Central memory CD8-positive, alpha-beta T cell (primary cell): ENCODE measurements around the gene ANO10.
A peak's percentile ranks its signal among the peaks of the same experiment; 100 is the strongest.
"Not testable (repeated sequence)": the region's sequence is repeated elsewhere in the genome, so short reads cannot be mapped to it uniquely, and the experiment has no call there.

Experiments used
- ATAC-seq: fragments of 150-1000 bp; cut with Tn5 transposase; replicated peaks from 2 replicates; pipeline ENCODE4 v1.10.0; 2022; ENCODE audit warnings: mild to moderate bottlenecking, moderate FRiP score, moderate number of reproducible peaks; ENCODE audit not compliant: poor library complexity, severe bottlenecking; ENCODE audit errors: extremely low read depth
- DNase-seq, 2 donors: peaks; one replicate each; pipeline ENCODE4 v3.0.0; 2021; ENCODE audit warnings: low spot score in 2 of 2
- H3K27ac Mint-ChIP-seq: one replicate; pipeline ENCODE4 v1.8.0; 2022; ENCODE audit warnings: low read depth, mild to moderate bottlenecking, moderate library complexity, mixed read lengths
- H3K27me3 Mint-ChIP-seq: one replicate; pipeline ENCODE4 v1.8.0; 2022; ENCODE audit warnings: mixed read lengths
- H3K36me3 Mint-ChIP-seq: one replicate; pipeline ENCODE4 v1.8.0; 2022; ENCODE audit warnings: mild to moderate bottlenecking, moderate library complexity, mixed read lengths; ENCODE audit not compliant: insufficient read depth
- H3K4me1 Mint-ChIP-seq: one replicate; pipeline ENCODE4 v1.8.0; 2022; ENCODE audit warnings: mixed read lengths
- H3K4me3 Mint-ChIP-seq: one replicate; pipeline ENCODE4 v1.8.0; 2022; ENCODE audit warnings: mild to moderate bottlenecking, moderate library complexity, mixed read lengths
- H3K9me3 Mint-ChIP-seq: one replicate; pipeline ENCODE4 v1.8.0; 2022; ENCODE audit warnings: mixed read lengths

ANO10 gene, protein sequence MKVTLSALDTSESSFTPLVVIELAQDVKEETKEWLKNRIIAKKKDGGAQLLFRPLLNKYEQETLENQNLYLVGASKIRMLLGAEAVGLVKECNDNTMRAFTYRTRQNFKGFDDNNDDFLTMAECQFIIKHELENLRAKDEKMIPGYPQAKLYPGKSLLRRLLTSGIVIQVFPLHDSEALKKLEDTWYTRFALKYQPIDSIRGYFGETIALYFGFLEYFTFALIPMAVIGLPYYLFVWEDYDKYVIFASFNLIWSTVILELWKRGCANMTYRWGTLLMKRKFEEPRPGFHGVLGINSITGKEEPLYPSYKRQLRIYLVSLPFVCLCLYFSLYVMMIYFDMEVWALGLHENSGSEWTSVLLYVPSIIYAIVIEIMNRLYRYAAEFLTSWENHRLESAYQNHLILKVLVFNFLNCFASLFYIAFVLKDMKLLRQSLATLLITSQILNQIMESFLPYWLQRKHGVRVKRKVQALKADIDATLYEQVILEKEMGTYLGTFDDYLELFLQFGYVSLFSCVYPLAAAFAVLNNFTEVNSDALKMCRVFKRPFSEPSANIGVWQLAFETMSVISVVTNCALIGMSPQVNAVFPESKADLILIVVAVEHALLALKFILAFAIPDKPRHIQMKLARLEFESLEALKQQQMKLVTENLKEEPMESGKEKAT

DNA sequence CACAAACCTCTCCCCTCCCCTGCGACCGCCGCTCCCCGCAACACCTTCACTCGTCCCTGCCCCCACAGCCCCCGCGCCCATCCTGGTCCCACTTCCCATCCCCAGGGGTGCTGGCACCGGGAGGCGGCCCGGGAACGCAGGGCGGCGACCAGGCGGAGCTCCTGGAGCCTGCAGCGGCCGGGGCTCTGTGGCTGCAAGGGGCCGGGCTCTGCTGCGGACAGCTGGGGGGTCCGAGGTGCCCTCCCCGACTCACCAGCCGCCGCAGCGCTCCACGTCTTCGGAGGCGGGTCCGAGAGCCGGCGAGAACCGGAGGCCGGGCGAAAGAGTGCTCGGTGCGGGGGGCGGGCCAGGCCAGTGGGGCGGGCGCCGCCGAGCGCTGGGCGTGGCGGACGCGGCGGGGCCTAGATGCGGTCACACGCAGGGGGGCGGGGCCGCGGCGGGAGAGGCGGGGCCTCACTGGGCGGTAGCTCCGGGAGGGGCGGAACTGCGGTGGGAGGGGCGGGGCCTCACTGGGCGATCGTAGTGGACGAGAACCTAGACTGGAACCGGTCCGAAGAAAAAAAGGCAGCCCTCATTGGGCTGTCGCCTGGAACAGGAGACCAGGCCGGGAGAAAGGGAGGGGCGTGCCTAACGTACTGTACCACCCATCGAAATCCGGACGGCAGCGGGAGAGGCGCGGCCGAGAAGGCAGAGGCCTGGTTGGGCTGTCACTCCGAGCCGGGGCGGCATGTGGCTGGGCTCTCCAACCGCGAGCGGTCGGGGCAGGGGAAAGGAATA lies at the start of gene ANO10:
TSS of gene ANO10 (minus strand) at position 356 of the 777 bp plus-strand sequence. CDS start 16,159 bp downstream, outside the sequence.
- Mint-ChIP-seq H3K9me3 (no peaks in the 10 kb centered on the region), H3K36me3 (peaks cover 10% of the 10 kb centered on the region), H3K4me3 (peak within 1 kb of the TSS; percentile 82), H3K27ac (peak within 1 kb of the TSS; percentile 82), H3K27me3 (no peaks in the 10 kb centered on the region), H3K4me1 (peaks cover 16% of the 10 kb centered on the region)
- ATAC-seq: peak; percentile 92
- DNase-seq: peak; percentile 86 to 95

DNA sequence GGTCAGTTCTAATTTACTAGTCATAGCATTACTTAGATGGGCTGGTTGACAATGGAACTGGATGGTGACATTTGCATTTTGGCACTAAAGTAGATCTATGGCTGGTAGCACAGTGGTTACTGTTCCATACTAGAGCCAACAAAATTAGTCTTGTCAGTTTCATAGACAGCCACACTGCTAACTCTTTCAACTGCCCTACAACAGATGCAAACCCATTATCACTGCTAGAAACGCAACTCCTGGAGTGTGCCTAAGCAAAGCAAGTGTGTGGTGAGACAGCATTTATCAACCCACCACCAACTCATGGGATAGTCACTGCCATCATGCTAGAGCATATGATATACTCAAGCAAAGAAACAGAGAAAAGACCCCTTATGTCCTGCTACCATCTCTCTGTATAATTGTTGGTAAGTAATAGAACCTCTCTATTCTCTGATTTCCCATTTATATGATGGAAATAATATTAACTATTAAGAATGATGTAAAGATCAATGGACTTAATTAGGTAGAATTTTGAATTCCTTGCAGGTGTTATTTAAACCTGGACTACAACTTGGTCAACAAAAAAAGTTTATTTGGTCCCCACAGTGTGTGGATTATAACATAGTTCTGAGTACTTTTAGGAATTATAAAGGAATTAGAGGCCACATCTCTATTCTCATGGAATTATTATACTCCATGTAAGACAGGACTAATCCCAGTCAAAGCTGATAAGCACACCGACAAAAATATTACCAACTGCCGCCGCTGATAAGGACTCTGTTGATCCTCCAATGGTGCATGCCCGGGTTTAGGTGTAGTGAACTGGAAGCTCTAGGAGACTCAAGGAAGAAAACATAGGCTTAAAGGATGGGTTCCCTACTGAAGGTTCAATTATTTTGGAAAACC lies 49.1 kb upstream of the ANO10 start:
- DNase-seq: no peak
- H3K4me3 Mint-ChIP-seq: no peak overlapping the region
- ATAC-seq: no peak
- peaks cover 65% of the 10 kb centered on the region for H3K27me3 Mint-ChIP-seq
- H3K9me3 Mint-ChIP-seq: no peaks in the 10 kb centered on the region
- no peak overlapping the region for H3K27ac Mint-ChIP-seq
- peaks cover 1% of the 10 kb centered on the region for H3K36me3 Mint-ChIP-seq
- no peaks in the 10 kb centered on the region for H3K4me1 Mint-ChIP-seq

DNA sequence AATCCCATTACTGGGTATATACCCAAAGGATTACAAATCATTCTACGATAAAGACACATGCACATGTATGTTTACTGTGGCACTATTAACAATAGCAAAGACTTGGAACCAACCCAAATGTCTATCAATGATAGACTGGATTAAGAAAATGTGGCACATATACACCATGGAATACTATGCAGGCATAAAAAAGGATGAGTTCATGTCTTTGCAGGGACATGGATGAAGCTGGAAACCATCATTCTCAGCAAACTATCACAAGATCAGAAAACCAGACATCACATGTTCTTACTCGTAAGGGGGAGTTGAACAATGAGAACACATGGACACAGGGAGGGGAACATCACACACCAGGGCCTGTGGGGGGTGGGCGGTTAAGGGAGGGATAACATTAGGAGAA lies 43.2 kb upstream of the ANO10 start:
- not testable (repeated sequence) for ATAC-seq, H3K9me3 Mint-ChIP-seq, H3K4me1 Mint-ChIP-seq, DNase-seq, H3K36me3 Mint-ChIP-seq, H3K4me3 Mint-ChIP-seq, H3K27ac Mint-ChIP-seq
- peaks cover 55% of the 10 kb centered on the region for H3K27me3 Mint-ChIP-seq

DNA sequence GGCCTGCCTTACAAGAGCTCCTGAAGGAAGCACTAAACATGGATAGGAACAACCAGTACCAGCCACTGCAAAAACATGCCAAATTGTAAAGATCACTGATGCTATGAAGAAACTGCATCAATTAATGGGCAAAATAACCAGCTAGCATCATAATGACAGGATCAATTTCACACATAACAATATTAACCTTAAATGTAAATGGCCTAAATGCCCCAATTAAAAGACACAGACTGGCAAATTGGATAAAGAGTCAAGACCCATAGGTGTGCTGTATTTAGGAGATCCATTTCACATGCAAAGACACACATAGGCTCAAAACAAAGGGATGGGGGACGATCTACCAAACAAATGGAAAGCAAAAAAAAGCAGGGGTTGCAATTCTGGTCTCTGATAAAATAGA lies 39.6 kb upstream of the ANO10 start:
- not testable (repeated sequence) for DNase-seq, H3K27ac Mint-ChIP-seq, H3K9me3 Mint-ChIP-seq, ATAC-seq, H3K4me3 Mint-ChIP-seq, H3K4me1 Mint-ChIP-seq, H3K36me3 Mint-ChIP-seq
- H3K27me3 Mint-ChIP-seq: peaks cover 34% of the 10 kb centered on the region

DNA sequence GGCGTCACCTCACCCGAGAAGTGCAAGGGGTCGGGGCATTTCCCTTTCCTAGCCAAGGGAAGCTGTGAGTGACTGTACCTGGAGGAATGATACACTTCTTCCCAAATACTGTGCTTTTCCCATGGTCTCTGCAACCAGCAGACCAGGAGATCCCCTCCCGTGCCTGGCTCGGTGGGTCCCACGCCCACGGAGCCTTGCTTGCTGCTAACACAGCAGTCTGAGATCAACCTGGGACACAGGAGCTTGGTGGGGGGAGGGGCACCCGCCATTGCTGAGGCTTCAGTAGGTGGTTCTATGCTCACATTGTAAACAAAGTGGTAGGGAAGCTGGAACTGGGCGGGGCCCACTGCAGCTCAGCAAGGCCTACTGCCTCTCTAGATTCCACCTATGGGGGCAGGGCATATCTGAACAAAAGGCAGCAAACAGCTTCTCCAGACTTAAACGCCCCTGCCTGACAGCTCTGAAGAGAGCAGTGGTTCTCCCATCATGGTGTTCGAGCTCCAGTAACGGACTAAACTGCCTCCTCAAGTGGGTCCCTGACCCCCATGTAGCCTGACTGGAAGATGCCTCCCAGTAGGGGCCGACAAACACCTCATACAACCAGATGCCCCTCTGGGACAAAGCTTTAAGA lies 37.6 kb upstream of the ANO10 start:
- H3K4me3 Mint-ChIP-seq: no peak overlapping the region
- peaks cover 26% of the 10 kb centered on the region for H3K27me3 Mint-ChIP-seq

DNA sequence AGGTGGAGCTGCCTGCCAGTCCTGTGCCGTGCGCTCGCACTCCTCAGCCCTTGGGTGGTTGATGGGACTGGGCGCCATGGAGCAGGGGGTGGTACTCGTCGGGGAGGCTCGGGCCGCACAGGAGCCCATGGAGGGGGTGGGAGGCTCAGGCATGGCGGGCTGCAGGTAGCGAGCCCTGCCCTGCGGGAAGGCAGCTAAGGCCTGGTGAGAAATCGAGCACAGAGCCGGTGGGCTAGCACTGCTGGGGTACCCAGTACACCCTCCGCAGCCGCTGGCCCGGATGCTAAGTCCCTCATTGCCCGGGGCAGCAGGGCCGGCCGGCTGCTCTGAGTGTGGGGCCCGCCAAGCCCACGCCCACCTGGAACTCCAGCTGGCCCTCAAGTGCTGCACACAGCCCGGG lies 34.6 kb upstream of the ANO10 start:
- H3K4me3 Mint-ChIP-seq, ATAC-seq, H3K36me3 Mint-ChIP-seq, H3K4me1 Mint-ChIP-seq, H3K27me3 Mint-ChIP-seq, H3K9me3 Mint-ChIP-seq, DNase-seq, H3K27ac Mint-ChIP-seq: not testable (repeated sequence)

More for the DNA sequence above, 37.6 kb upstream of the ANO10 start:
- no peak overlapping the region for H3K27ac Mint-ChIP-seq
- DNase-seq (no peak), ATAC-seq (no peak)
- no peaks in the 10 kb centered on the region for H3K9me3 Mint-ChIP-seq
- no peaks in the 10 kb centered on the region for H3K4me1 Mint-ChIP-seq
- H3K36me3 Mint-ChIP-seq: no peaks in the 10 kb centered on the region

DNA sequence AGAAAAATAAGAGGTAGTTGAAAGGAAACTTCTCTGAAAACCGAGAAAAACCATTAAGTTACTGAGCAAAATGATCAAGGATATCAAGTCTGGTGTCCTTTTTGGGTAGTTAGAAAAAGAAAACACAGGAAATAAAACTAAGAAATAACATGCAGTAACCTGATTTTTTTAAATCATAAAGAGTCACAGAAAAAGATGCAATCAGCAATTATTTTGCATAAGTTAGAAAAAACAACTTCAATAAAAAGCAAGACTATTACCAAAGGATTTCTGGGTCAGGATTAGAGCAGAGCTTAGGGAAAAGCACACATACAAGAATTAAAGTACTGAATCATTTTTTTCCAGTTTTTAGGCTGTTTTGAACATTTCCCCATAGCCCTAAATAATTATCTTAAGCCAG lies 28.5 kb upstream of the ANO10 start:
- no peaks in the 10 kb centered on the region for H3K4me1 Mint-ChIP-seq
- no peak overlapping the region for H3K4me3 Mint-ChIP-seq
- DNase-seq: no peak
- no peak overlapping the region for H3K27ac Mint-ChIP-seq
- peaks cover 44% of the 10 kb centered on the region for H3K27me3 Mint-ChIP-seq
- ATAC-seq: no peak
- H3K9me3 Mint-ChIP-seq: no peaks in the 10 kb centered on the region
- H3K36me3 Mint-ChIP-seq: no peaks in the 10 kb centered on the region

DNA sequence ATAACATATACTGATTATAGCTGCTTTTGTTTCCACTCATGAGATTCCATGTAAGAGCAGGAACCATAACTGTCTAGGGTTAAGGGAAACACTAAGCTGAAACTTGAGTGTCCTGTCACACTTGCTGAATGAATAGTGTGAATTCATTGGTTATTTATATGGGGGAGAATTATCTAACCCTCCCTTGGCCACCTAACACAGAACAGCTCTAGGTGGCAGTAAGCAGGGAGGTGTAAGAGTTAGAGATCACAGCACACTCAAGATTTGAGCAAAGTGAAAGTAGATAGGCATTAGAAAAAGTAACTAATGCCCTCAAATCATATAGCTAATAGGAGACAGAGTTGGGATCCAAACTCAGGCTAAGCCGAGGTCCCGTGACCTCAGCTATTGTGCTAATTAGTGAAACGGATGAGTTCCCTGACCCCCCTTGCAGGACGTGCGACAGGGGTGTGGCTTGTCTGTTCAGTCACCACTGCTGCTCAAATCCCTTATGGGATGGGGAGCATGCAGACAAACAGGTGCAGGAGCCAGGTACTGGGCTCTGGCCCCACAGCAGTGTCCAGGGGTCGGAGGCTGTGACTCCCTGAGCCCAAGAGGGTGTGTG lies 27.7 kb upstream of the ANO10 start:
- ATAC-seq (no peak), DNase-seq (no peak)
- Mint-ChIP-seq H3K27ac (no peak overlapping the region), H3K9me3 (no peaks in the 10 kb centered on the region), H3K4me1 (no peaks in the 10 kb centered on the region), H3K27me3 (peaks cover 51% of the 10 kb centered on the region), H3K4me3 (no peak overlapping the region), H3K36me3 (no peaks in the 10 kb centered on the region)

DNA sequence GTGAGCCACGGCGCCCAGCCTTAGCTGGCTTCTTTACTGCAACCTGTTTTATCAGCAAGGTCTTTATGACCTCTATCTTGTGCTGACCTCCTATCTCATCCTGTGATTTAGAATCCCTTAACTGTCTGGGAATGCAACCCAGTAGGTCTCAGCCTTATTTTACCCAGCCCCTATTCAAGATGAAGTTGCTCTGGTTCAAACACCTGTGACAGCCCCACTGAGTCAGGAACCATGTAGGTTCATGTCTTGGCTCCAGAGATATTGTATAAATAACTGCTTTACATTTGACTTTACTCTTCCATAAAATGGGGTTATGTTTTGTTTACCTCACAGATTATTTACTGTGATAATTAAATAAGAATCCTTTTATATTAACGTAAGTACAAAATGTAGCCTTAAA lies 27.1 kb upstream of the ANO10 start:
- Mint-ChIP-seq H3K36me3 (no peaks in the 10 kb centered on the region), H3K4me1 (no peaks in the 10 kb centered on the region), H3K9me3 (no peaks in the 10 kb centered on the region), H3K27ac (no peak overlapping the region), H3K27me3 (peaks cover 56% of the 10 kb centered on the region), H3K4me3 (no peak overlapping the region)
- DNase-seq (no peak), ATAC-seq (no peak)

DNA sequence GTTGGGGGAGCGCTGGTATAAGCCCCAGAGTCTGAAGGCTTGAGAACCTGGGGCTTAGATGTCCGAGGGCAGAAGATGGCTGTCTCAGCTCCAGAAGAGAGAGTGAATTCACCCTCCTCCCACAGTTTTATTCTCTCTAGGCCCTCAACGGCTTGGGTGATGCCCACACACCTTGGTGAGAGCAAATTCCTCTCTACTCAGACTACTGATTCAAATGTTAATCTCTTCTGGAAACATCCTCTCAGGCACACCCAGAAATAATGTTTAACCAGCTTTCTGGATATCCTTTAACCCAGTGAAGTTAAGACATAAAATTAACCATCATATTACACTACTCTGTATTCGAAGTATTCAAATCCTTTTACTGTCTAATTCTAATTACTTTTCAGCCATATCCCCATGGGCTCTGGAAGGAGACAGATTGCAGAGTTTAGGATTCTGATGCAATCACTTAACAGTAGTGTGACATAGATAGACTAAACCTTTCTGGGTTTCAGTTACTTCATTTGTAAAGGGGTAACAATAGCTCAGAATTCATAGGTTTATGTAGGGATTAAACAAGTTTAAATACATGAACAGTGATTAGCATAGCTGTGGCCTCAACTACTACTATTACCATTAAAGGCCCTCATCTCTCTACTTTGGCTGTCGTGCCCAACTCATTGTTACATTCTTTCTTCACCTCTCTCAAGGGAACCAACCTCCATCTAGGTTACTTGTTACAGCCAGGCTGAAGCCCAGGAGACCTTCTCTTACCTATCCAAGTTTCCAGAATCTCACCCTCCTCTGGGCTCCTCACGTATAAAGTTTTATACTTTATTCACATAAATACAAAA lies 25.7 kb upstream of the ANO10 start:
- H3K4me1 Mint-ChIP-seq: no peaks in the 10 kb centered on the region
- DNase-seq (no peak), ATAC-seq (no peak)
- H3K4me3 Mint-ChIP-seq: no peak overlapping the region
- no peaks in the 10 kb centered on the region for H3K36me3 Mint-ChIP-seq
- H3K9me3 Mint-ChIP-seq: no peaks in the 10 kb centered on the region
- H3K27ac Mint-ChIP-seq: no peak overlapping the region
- H3K27me3 Mint-ChIP-seq: peaks cover 61% of the 10 kb centered on the region

DNA sequence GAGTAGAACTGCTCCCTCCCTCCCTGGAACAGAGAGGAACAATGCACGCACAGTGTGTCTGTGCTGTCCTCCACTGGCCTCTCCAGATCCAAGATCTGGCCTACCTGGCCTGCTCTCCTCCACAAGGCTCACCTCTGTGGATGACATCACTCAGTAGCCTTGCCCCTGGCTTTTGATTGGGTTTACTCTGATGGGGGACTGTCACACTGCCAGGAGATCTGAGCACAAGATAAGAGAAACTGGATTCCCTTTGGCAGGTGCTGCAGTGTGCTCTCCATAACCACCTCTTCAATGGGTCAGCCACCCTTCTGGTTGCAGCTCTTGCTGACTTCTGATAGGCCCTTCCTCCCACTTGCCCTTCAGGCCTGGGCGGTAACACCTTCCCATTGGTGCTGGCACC lies 22.6 kb upstream of the ANO10 start:
- no peak for DNase-seq
- no peaks in the 10 kb centered on the region for H3K36me3 Mint-ChIP-seq
- no peaks in the 10 kb centered on the region for H3K9me3 Mint-ChIP-seq
- no peak for ATAC-seq
- H3K27ac Mint-ChIP-seq: no peak overlapping the region
- H3K4me1 Mint-ChIP-seq: no peaks in the 10 kb centered on the region
- H3K27me3 Mint-ChIP-seq: peaks cover 51% of the 10 kb centered on the region
- no peak overlapping the region for H3K4me3 Mint-ChIP-seq
